Neural cell (in vitro differentiated cells): ENCODE results near the gene SLC13A5. TPM values are rescaled to one million over a fixed set of nuclear protein-coding genes. Genes with fewer than 3 reads are reported as not detected.
"Not testable (repeated sequence)": the region's sequence is repeated elsewhere in the genome, so short reads cannot be mapped to it uniquely, and the experiment has no call there.

Experiments
- H2AFZ ChIP-seq: fragments of 200-600, 300-800 bp; sonication (generic), shearing (Covaris generic); 2 replicates; pipeline ENCODE4 v1.6.0; 2014; ENCODE audit warnings: low read depth, mild to moderate bottlenecking, antibody characterized with exemption, low read length, moderate library complexity
- H3F3A ChIP-seq: fragments of 200-600 bp; shearing (Covaris generic); 2 replicates; pipeline ENCODE4 v1.6.1; 2016; ENCODE audit warnings: mild to moderate bottlenecking, moderate library complexity, mixed read lengths, antibody characterized with exemption, low read length; ENCODE audit not compliant: insufficient read depth, poor library complexity, severe bottlenecking
- H3K27ac ChIP-seq: fragments of 200-600, 300-800 bp; sonication (generic), shearing (Covaris generic); 2 replicates; pipeline ENCODE4 v1.5.1; 2014; ENCODE audit warnings: mild to moderate bottlenecking, low read length, moderate library complexity
- H3K27me3 ChIP-seq: fragments of 300-800, 200-600 bp; sonication (generic), shearing (Covaris generic); 2 replicates; pipeline ENCODE4 v1.6.0; 2014; ENCODE audit warnings: mild to moderate bottlenecking, low read depth, low read length, moderate library complexity; ENCODE audit not compliant: insufficient read depth
- H3K36me3 ChIP-seq: fragments of 300-800, 200-600 bp; sonication (generic), shearing (Covaris generic); 2 replicates; pipeline ENCODE4 v1.5.1; 2014; ENCODE audit warnings: mild to moderate bottlenecking, antibody characterized with exemption, low read length, moderate library complexity; ENCODE audit not compliant: insufficient read depth
- H3K4me2 ChIP-seq: fragments of 300-800, 200-600 bp; sonication (generic), shearing (Covaris generic); 2 replicates; pipeline ENCODE4 v1.6.0; 2014; ENCODE audit warnings: mild to moderate bottlenecking, low read length
- H3K4me3 ChIP-seq: fragments of 300-800, 200-600 bp; sonication (generic), shearing (Covaris generic); 2 replicates; pipeline ENCODE4 v1.5.1; 2014; ENCODE audit warnings: mild to moderate bottlenecking, low read length, moderate library complexity
- H3K79me2 ChIP-seq: fragments of 200-600 bp; shearing (Covaris generic); replicated peaks from 2 replicates; pipeline ENCODE4 v1.6.0; 2014; ENCODE audit warnings: mild to moderate bottlenecking, low read length, moderate library complexity; ENCODE audit not compliant: insufficient read depth
- H3K9ac ChIP-seq: fragments of 300-800, 200-600 bp; sonication (generic), shearing (Covaris generic); 2 replicates; pipeline ENCODE4 v1.6.1; 2016; ENCODE audit warnings: mild to moderate bottlenecking, low read length, mixed read lengths
- H3K9me2 ChIP-seq: fragments of 200-600 bp; shearing (Covaris generic); 2 replicates; pipeline ENCODE4 v1.6.1; 2016; ENCODE audit warnings: mild to moderate bottlenecking, low read length, mixed read lengths; ENCODE audit not compliant: insufficient read depth
- H3K9me3 ChIP-seq: fragments of 200-600, 300-800 bp; sonication (generic), shearing (Covaris generic); 2 replicates; pipeline ENCODE4 v1.6.1; 2016; ENCODE audit warnings: mild to moderate bottlenecking, mixed run types, low read length, moderate library complexity, mixed read lengths
- H4K20me1 ChIP-seq: fragments of 200-600 bp; shearing (Covaris generic); 2 replicates; pipeline ENCODE4 v1.6.1; 2016; ENCODE audit warnings: mild to moderate bottlenecking, mixed run types; ENCODE audit not compliant: insufficient read depth
- EP300 ChIP-seq: fragments of 450-650 bp; conservative IDR thresholded peaks from 2 replicates; pipeline ENCODE4 v1.6.1; 2014; ENCODE audit warnings: antibody characterized with exemption, mild to moderate bottlenecking, moderate library complexity; ENCODE audit not compliant: poor library complexity, severe bottlenecking
- EZH2 ChIP-seq: fragments of 200-600, 300-800 bp; shearing (Covaris generic), sonication (generic); IDR thresholded peaks from 2 replicates; pipeline ENCODE4 v1.6.1; 2014; ENCODE audit warnings: antibody characterized with exemption, low read length, borderline replicate concordance, mild to moderate bottlenecking; ENCODE audit not compliant: insufficient read depth, poor library complexity, severe bottlenecking
- MXI1 ChIP-seq: fragments of 450-650 bp; conservative IDR thresholded peaks from 2 replicates; pipeline ENCODE4 v1.6.1; 2014; ENCODE audit warnings: antibody characterized with exemption, mild to moderate bottlenecking; ENCODE audit not compliant: poor library complexity, severe bottlenecking
- POLR2AphosphoS5 ChIP-seq: IDR thresholded peaks from 2 replicates; pipeline ENCODE4 v1.6.1; 2012
- RAD21 ChIP-seq: fragments of 450-650 bp; conservative IDR thresholded peaks from 2 replicates; pipeline ENCODE4 v1.6.1; 2014; ENCODE audit warnings: antibody characterized with exemption, mild to moderate bottlenecking, moderate library complexity
- SMC3 ChIP-seq: fragments of 450-650 bp; conservative IDR thresholded peaks from 2 replicates; pipeline ENCODE4 v1.6.1; 2014; ENCODE audit warnings: antibody characterized with exemption, mild to moderate bottlenecking, moderate library complexity; ENCODE audit not compliant: poor library complexity
- TAF1 ChIP-seq: IDR thresholded peaks from 2 replicates; pipeline ENCODE4 v1.6.1; 2012; ENCODE audit warnings: low read depth
- polyA plus RNA-seq: library from polyadenylated mRNA; depleted of rRNA; stranded (reverse); fragments of >200 nt; gene quantifications from 2 replicates; pipeline ENCODE4 v1.2.3, GENCODE V29; 2014
- TF ChIP-seq, protein P1 (sequence below): fragments of 450-650 bp; IDR thresholded peaks from 2 replicates; pipeline ENCODE4 v1.5.1; 2014; ENCODE audit warnings: antibody characterized with exemption, mild to moderate bottlenecking, moderate library complexity; ENCODE audit not compliant: poor library complexity, severe bottlenecking

The SLC13A5 gene
- polyA plus RNA-seq, 1 donor from 2014 or later = not detected

GRCh38 chr17:6748617-6749016 lies 35.4 kb upstream of the SLC13A5 start:
- no peaks in the 10 kb centered on the region for H3K9me3 ChIP-seq
- H3K27me3 ChIP-seq = no peaks in the 10 kb centered on the region
- H3K79me2 ChIP-seq = no peaks in the 10 kb centered on the region
- no peaks in the 10 kb centered on the region for H3K9me2 ChIP-seq
- TF ChIP-seq TAF1 = no peak
- H2AFZ ChIP-seq = no peak overlapping the region
- no peak overlapping the region for H3K27ac ChIP-seq
- H4K20me1 ChIP-seq = no peaks in the 10 kb centered on the region
- H3K9ac ChIP-seq = no peak overlapping the region
- no peaks in the 10 kb centered on the region for H3K36me3 ChIP-seq
- H3F3A ChIP-seq = no peaks in the 10 kb centered on the region
- H3K4me2 ChIP-seq = no peak overlapping the region
- H3K4me3 ChIP-seq = no peak overlapping the region

- not testable (repeated sequence) for H3K4me3 ChIP-seq, H3K79me2 ChIP-seq, H3K9ac ChIP-seq, H3F3A ChIP-seq, H3K9me3 ChIP-seq, H4K20me1 ChIP-seq, H3K9me2 ChIP-seq, H3K36me3 ChIP-seq, H3K27me3 ChIP-seq, H3K4me2 ChIP-seq, H3K27ac ChIP-seq, H2AFZ ChIP-seq
Observed at GRCh38 chr17:6746665-6747064, 33.5 kb upstream of the SLC13A5 start.

DNA sequence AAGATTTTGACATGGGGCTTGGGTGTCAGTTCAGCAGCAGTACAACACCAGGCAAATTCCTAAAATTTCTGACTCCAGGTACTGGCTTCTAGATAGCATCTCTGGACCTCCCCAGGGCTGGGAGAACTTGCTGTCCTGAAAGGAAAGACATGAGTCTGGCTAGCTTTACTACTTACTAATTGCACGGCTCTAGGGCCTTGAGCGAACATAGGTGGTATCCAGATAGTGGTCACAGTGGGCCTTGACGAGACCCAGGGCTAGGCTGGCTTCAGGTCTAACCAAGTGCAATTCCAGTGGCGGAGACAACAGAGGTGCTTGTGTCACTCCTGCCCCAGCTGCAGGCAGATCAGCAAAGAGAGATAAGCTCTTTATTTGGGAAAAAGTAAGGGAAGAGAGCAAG lies 16.4 kb upstream of the SLC13A5 start:
- no peaks in the 10 kb centered on the region for H4K20me1 ChIP-seq
- no peaks in the 10 kb centered on the region for H3F3A ChIP-seq
- no peak overlapping the region for H2AFZ ChIP-seq
- H3K36me3 ChIP-seq = no peaks in the 10 kb centered on the region
- H3K79me2 ChIP-seq = no peaks in the 10 kb centered on the region
- H3K4me3 ChIP-seq = no peak overlapping the region
- H3K9me2 ChIP-seq = no peaks in the 10 kb centered on the region
- H3K9me3 ChIP-seq = no peaks in the 10 kb centered on the region
- H3K9ac ChIP-seq = no peak overlapping the region
- no peaks in the 10 kb centered on the region for H3K27me3 ChIP-seq
- no peak overlapping the region for H3K4me2 ChIP-seq
- no peak overlapping the region for H3K27ac ChIP-seq
- no peak for TF ChIP-seq SMC3
- TF ChIP-seq, protein P1, sequence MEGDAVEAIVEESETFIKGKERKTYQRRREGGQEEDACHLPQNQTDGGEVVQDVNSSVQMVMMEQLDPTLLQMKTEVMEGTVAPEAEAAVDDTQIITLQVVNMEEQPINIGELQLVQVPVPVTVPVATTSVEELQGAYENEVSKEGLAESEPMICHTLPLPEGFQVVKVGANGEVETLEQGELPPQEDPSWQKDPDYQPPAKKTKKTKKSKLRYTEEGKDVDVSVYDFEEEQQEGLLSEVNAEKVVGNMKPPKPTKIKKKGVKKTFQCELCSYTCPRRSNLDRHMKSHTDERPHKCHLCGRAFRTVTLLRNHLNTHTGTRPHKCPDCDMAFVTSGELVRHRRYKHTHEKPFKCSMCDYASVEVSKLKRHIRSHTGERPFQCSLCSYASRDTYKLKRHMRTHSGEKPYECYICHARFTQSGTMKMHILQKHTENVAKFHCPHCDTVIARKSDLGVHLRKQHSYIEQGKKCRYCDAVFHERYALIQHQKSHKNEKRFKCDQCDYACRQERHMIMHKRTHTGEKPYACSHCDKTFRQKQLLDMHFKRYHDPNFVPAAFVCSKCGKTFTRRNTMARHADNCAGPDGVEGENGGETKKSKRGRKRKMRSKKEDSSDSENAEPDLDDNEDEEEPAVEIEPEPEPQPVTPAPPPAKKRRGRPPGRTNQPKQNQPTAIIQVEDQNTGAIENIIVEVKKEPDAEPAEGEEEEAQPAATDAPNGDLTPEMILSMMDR = no peak
- TF ChIP-seq MXI1 = no peak
- TF ChIP-seq POLR2AphosphoS5 = no peak
- no peak for TF ChIP-seq EZH2
- TF ChIP-seq TAF1 = no peak
- no peak for TF ChIP-seq RAD21

DNA sequence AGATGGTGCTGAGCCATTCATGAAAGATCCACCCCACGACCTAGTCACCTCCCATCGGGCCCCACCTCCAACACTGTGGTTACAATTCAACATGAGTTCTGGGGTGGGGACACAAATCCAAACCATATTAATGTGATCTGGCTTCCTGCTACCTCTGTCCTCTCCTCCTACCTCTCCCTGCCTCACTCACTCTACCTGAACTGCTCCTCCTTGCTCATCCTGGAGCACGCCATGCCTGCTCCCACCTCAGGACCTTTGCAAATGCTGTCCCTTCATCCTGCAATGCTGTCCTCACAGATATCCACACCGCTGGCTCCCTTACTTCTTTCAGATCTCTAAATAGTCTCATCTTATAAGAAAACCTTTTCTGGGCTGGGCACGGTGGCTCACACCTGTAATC lies 10.8 kb upstream of the SLC13A5 start:
- TF ChIP-seq EP300 (no peak), POLR2AphosphoS5 (no peak), MXI1 (no peak)
- Histone ChIP-seq H3K9me2 (no peaks in the 10 kb centered on the region), H3K36me3 (no peaks in the 10 kb centered on the region), H3K4me3 (no peak overlapping the region), H2AFZ (no peak overlapping the region), H3K4me2 (no peak overlapping the region), H3K27me3 (no peaks in the 10 kb centered on the region), H3K79me2 (no peaks in the 10 kb centered on the region), H3F3A (no peaks in the 10 kb centered on the region), H3K9ac (no peak overlapping the region), H3K9me3 (no peaks in the 10 kb centered on the region), H4K20me1 (no peaks in the 10 kb centered on the region), H3K27ac (no peak overlapping the region)
